Mucosa of descending colon (tissue), 3 donors: ENCODE data around the gene RTBDN. TPM values are rescaled to one million over a fixed set of nuclear protein-coding genes. Genes with fewer than 3 reads are reported as not detected.

Experiments used
- ATAC-seq: fragments of 200-7000 bp; cut with Tn5 transposase; one replicate; pipeline ENCODE4 v1.9.1; 2020; ENCODE audit warnings: mild to moderate bottlenecking, moderate library complexity
- DNase-seq, 3 donors: peaks; one replicate each; pipeline ENCODE4 v3.0.0-alpha.2; 2020
- H3K36me3 ChIP-seq: fragments of 200-600 bp; one replicate; pipeline ENCODE4 v1.8.0; 2021; ENCODE audit warnings: low read depth, mild to moderate bottlenecking
- H3K4me1 ChIP-seq: fragments of 200-600 bp; one replicate; pipeline ENCODE4 v1.8.0; 2021; ENCODE audit warnings: low read depth, mild to moderate bottlenecking
- H3K4me3 ChIP-seq: fragments of 200-600 bp; one replicate; pipeline ENCODE4 v1.8.0; 2021; ENCODE audit warnings: mild to moderate bottlenecking
- H3K9me3 ChIP-seq: fragments of 200-600 bp; one replicate; pipeline ENCODE4 v1.8.0; 2021; ENCODE audit warnings: mild to moderate bottlenecking
- CTCF ChIP-seq: fragments of 200-600 bp; IDR thresholded peaks from one replicate; pipeline ENCODE4 v1.8.0; 2022; ENCODE audit warnings: antibody characterized with exemption, mild to moderate bottlenecking
- intact Hi-C, 2 donors: fragments of 100-400 bp; cut with DNase I in 1 of 2; cut with micrococcal nuclease in 1 of 2; formaldehyde crosslinking; loops; one replicate each; pipeline versions ENCODE4 v1.11.0 to v1.11.1; 2022; cut with DNase I, micrococcal nuclease
- long read RNA-seq, 2 donors: library from polyadenylated mRNA; unstranded; transcript quantifications; one replicate each; pipeline ENCODE4 v2.0.0, GENCODE V29; 2019 to 2021
- total RNA-seq, 3 donors: library from RNA; stranded (reverse); fragmentation: NEBNext Ultra II Directional in 2 of 3; extraction: Animal tissue kit (Norgen Biotek cat#: 25700) in 2 of 3; gene quantifications; one replicate each; pipeline versions ENCODE4 v1.2.1 to v1.2.4, GENCODE V29; 2021 to 2023
- donor health status: DM: no; HTN: no; CAD: no; lungs with moderate emphysema.
- donor health status: DM: no; HTN: no; CAD: no.
- donor health status: DM: no; HTN: yes; CAD: no.

Gene RTBDN
- 1 to 10 TPM in 1 of 3 donors, under 1 TPM in 1, not detected in 1; 0.87 to 1.7 TPM for total RNA-seq
- long read RNA-seq, donor 1 = 0 reads
- long read RNA-seq, donor 2 = 0 reads

- Histone ChIP-seq H3K4me3 (no peak within 1 kb of the TSS), H3K9me3 (no peaks in the 10 kb centered on the region), H3K4me1 (peaks cover 10% of the 10 kb centered on the region), H3K36me3 (no peaks in the 10 kb centered on the region)
- TF ChIP-seq CTCF = no peak
- ATAC-seq = no peak
- no peak for DNase-seq
- intact Hi-C loops = no loop called here
These were observed at the start of gene RTBDN for GRCh38 chr19:12834566-12834943. Gene RTBDN, minus strand, starts transcription at chr19:12834579. Its CDS starts 4,600 bp downstream, at chr19:12829979.

- intact Hi-C loops = loop anchor here in 1 of 2 donors (10.0 kb wide), 1 partner anchor 62 kb away; the partner anchor contains the start of gene RAD23A
- TF ChIP-seq CTCF = no peak
- no peaks in the 10 kb centered on the region for H3K36me3 ChIP-seq
- H3K4me1 ChIP-seq = peaks cover 18% of the 10 kb centered on the region
- no peak overlapping the region for H3K4me3 ChIP-seq
- no peak for ATAC-seq
- peaks cover 8% of the 10 kb centered on the region for H3K9me3 ChIP-seq
- DNase-seq = no peak
These were observed 48.2 kb upstream of the RTBDN start for GRCh38 chr19:12882589-12882988.

- no peak for TF ChIP-seq CTCF
- peaks cover 8% of the 10 kb centered on the region for H3K9me3 ChIP-seq
- peak within 1 kb of the TSS; percentile 63 for H3K4me3 ChIP-seq
- H3K36me3 ChIP-seq = no peaks in the 10 kb centered on the region
- intact Hi-C loops = loop anchor here in 1 of 2 donors (10.0 kb wide), 1 partner anchor 64 kb away; the partner anchor contains the start of gene RAD23A
- DNase-seq (peak; percentile 95 to 98 (median 96)), ATAC-seq (peak; percentile 84)
- peaks cover 18% of the 10 kb centered on the region for H3K4me1 ChIP-seq
These were observed 46.9 kb upstream of the RTBDN start, which contains the start of gene DNASE2 for GRCh38 chr19:12881172-12881808. Gene DNASE2, minus strand, starts transcription at chr19:12881449. Its CDS starts 74 bp downstream, at chr19:12881375.

GRCh38 chr19:12880551-12881171 is 46.3 kb upstream of the RTBDN start:
- ATAC-seq = peak; percentile 16
- intact Hi-C loops = loop anchor here in 1 of 2 donors (10.0 kb wide), 1 partner anchor 64 kb away; the partner anchor contains the start of gene RAD23A
- Histone ChIP-seq H3K9me3 (peaks cover 8% of the 10 kb centered on the region), H3K36me3 (no peaks in the 10 kb centered on the region), H3K4me3 (peak overlapping the region; percentile 63), H3K4me1 (peaks cover 18% of the 10 kb centered on the region)
- peak in 2 of 3 donors; percentile 30 to 70 for DNase-seq
- TF ChIP-seq CTCF = no peak

GRCh38 chr19:12875086-12875485 is 40.7 kb upstream of the RTBDN start:
- intact Hi-C loops = no loop called here
- no peak overlapping the region for H3K4me3 ChIP-seq
- H3K4me1 ChIP-seq = peaks cover 3% of the 10 kb centered on the region
- DNase-seq = no peak
- no peaks in the 10 kb centered on the region for H3K36me3 ChIP-seq
- no peak for TF ChIP-seq CTCF
- H3K9me3 ChIP-seq = no peaks in the 10 kb centered on the region
- ATAC-seq = no peak
